OCI-LY7 (cell line): ENCODE data around the gene UBXN2A. TPM values are rescaled to one million over a fixed set of nuclear protein-coding genes. Genes with fewer than 3 reads are reported as not detected.
"Not testable (repeated sequence)": the region's sequence is repeated elsewhere in the genome, so short reads cannot be mapped to it uniquely, and the experiment has no call there.

ENCODE experiments used
- BruUV-seq: library from RNA; stranded (reverse); fragments of 400-500 nt; replicated peaks from 2 replicates; lab custom pipeline; 2021; lab: Mats Ljungman, UMichigan
- CTCF ChIA-PET: fragments of 300-600 bp; sonication (Branson Sonifier 250); formaldehyde crosslinking; loops from one replicate; lab custom pipeline; 2022; ENCODE audit warnings: antibody characterized with exemption; ENCODE audit not compliant: unreplicated experiment; lab: Charles Lee
- POLR2A ChIA-PET: fragments of 300-600 bp; sonication (Branson Sonifier 250); formaldehyde crosslinking; loops from one replicate; lab custom pipeline; 2022; ENCODE audit warnings: antibody characterized with exemption; lab: Charles Lee
- DNase-seq: peaks from one replicate; pipeline ENCODE4 v3.0.0-alpha.2; 2015; ENCODE audit warnings: low spot score
- H2AFZ ChIP-seq: fragments of 200-600 bp; sonication (generic), shearing (Covaris generic); 2 replicates; pipeline ENCODE4 v1.6.1; 2014; ENCODE audit warnings: mild to moderate bottlenecking, antibody characterized with exemption, low read length, moderate library complexity
- H3K27ac ChIP-seq: fragments of 200-600 bp; sonication (generic); 2 replicates; pipeline ENCODE4 v1.5.1; 2014; ENCODE audit warnings: mixed run types, low read depth, mild to moderate bottlenecking, moderate library complexity, low read length, inconsistent platforms; ENCODE audit not compliant: poor library complexity, severe bottlenecking
- H3K36me3 ChIP-seq: fragments of 200-600 bp; sonication (generic); 2 replicates; pipeline ENCODE4 v1.6.1; 2014; ENCODE audit warnings: mild to moderate bottlenecking, antibody characterized with exemption, low read length, moderate library complexity, mixed read lengths; ENCODE audit not compliant: insufficient read depth
- H3K4me1 ChIP-seq: fragments of 200-600 bp; sonication (generic); 2 replicates; pipeline ENCODE4 v1.5.1; 2014; ENCODE audit warnings: mild to moderate bottlenecking, low read length; ENCODE audit not compliant: insufficient read depth, poor library complexity, severe bottlenecking
- H3K4me2 ChIP-seq: fragments of 200-600 bp; sonication (generic); 2 replicates; pipeline ENCODE4 v1.6.1; 2014; ENCODE audit warnings: mild to moderate bottlenecking, low read length
- H3K4me3 ChIP-seq: fragments of 200-600 bp; sonication (generic); 2 replicates; pipeline ENCODE4 v1.5.1; 2014; ENCODE audit warnings: mild to moderate bottlenecking, low read depth, low read length; ENCODE audit not compliant: poor library complexity, severe bottlenecking
- H3K79me2 ChIP-seq: fragments of 200-600 bp; sonication (generic); 2 replicates; pipeline ENCODE4 v1.6.1; 2016; ENCODE audit warnings: low read depth, mild to moderate bottlenecking, low read length, moderate library complexity, mixed read lengths; ENCODE audit not compliant: insufficient read depth
- H3K9me2 ChIP-seq: fragments of 200-600 bp; sonication (generic); 2 replicates; pipeline ENCODE4 v1.6.1; 2016; ENCODE audit warnings: mild to moderate bottlenecking, low read length, mixed read lengths; ENCODE audit not compliant: insufficient read depth
- H3K9me3 ChIP-seq: fragments of 200-600 bp; sonication (generic); 2 replicates; pipeline ENCODE4 v1.6.1; 2014; ENCODE audit warnings: mild to moderate bottlenecking, mixed run types, low read length, mixed read lengths
- H4K20me1 ChIP-seq: fragments of 200-600 bp; sonication (generic); 2 replicates; pipeline ENCODE4 v1.6.1; 2014; ENCODE audit warnings: mild to moderate bottlenecking, antibody characterized with exemption, low read length, moderate library complexity, mixed read lengths; ENCODE audit not compliant: insufficient read depth
- CTCF ChIP-seq: fragments of 200-600 bp; sonication (generic); conservative IDR thresholded peaks from 2 replicates; pipeline ENCODE4 v1.5.1; 2014; ENCODE audit warnings: mild to moderate bottlenecking, antibody characterized with exemption, low read length, moderate library complexity, mixed read lengths
- EZH2phosphoT487 ChIP-seq: fragments of 200-600 bp; sonication (generic); IDR thresholded peaks from 2 replicates; pipeline ENCODE4 v1.6.1; 2018; ENCODE audit warnings: low read depth, borderline replicate concordance, mild to moderate bottlenecking, mixed run types, antibody characterized with exemption, low read length, moderate library complexity, mixed read lengths
- intact Hi-C: fragments of 100-400 bp; cut with micrococcal nuclease; formaldehyde crosslinking; loops from one replicate; pipeline ENCODE4 v1.10.0; 2022; ENCODE audit not compliant: unreplicated experiment
- total RNA-seq, 2 experiments: library from RNA; depleted of rRNA in 1 of 2; stranded (reverse); fragments of >200 nt in 1 of 2; shearing (Covaris generic) in 1 of 2; gene quantifications; 2 replicates each; pipeline ENCODE4 v1.2.3, GENCODE V29; 2014 to 2022

Gene UBXN2A
- total RNA-seq, 2 experiments from 2014 or later, result 10.0 to 15.4 TPM

- peaks cover 8% of the 10 kb centered on the region for H3K4me1 ChIP-seq
- peaks cover 6% of the 10 kb centered on the region; the same call in 1 of the 2 replicates for H3K36me3 ChIP-seq
- peaks cover 25% of the 10 kb centered on the region for H3K79me2 ChIP-seq
- H3K4me3 ChIP-seq, result no peak overlapping the region
- no peak overlapping the region for H2AFZ ChIP-seq
- H3K9me3 ChIP-seq, result no peaks in the 10 kb centered on the region
- BruUV-seq, result no TSS peak
- no peak for DNase-seq
- H3K9me2 ChIP-seq, result no peaks in the 10 kb centered on the region
- no peak overlapping the region for H3K27ac ChIP-seq
- intact Hi-C loops, result loop anchor here (10.0 kb wide), 1 partner anchor 550 kb away; the partner anchor contains the start of gene NCOA1
- TF ChIP-seq EZH2phosphoT487, result no peak
- ChIA-PET POLR2A (interaction anchor here (0.6 to 1.3 kb wide), 4 partner anchors 17 to 98 kb away, joined by 3 to 7 read pairs (median 4); no protein-coding TSS in a partner anchor), CTCF (no interaction called here)
- H3K4me2 ChIP-seq, result no peak overlapping the region
- no peaks in the 10 kb centered on the region; the same call in 1 of the 2 replicates for H4K20me1 ChIP-seq
Measured at GRCh38 chr2:23944976-23945375, 4.7 kb downstream of the UBXN2A start.

GRCh38 chr2:23947350-23947749 is 7.1 kb downstream of the UBXN2A start:
- no peaks in the 10 kb centered on the region; the same call in 1 of the 2 replicates for H4K20me1 ChIP-seq
- ChIA-PET POLR2A (interaction anchor here (0.8 kb wide), 1 partner anchor 177 kb away, joined by 4 read pairs; no protein-coding TSS in a partner anchor), CTCF (no interaction called here)
- H2AFZ ChIP-seq, result no peak overlapping the region
- peaks cover 13% of the 10 kb centered on the region; the same call in 1 of the 2 replicates for H3K79me2 ChIP-seq
- H3K4me2 ChIP-seq, result no peak overlapping the region
- no peak overlapping the region for H3K27ac ChIP-seq
- BruUV-seq, result no TSS peak
- H3K4me3 ChIP-seq, result no peak overlapping the region
- no peak for TF ChIP-seq CTCF
- TF ChIP-seq EZH2phosphoT487, result no peak
- intact Hi-C loops, result loop anchor here (10.0 kb wide), 1 partner anchor 547 kb away; the partner anchor contains the start of gene NCOA1
- peaks cover 6% of the 10 kb centered on the region; the same call in 1 of the 2 replicates for H3K36me3 ChIP-seq
- H3K9me3 ChIP-seq, result no peaks in the 10 kb centered on the region
- H3K4me1 ChIP-seq, result no peaks in the 10 kb centered on the region
- no peak for DNase-seq
- H3K9me2 ChIP-seq, result no peaks in the 10 kb centered on the region

- CTCF ChIA-PET, intact Hi-C loops, H3K4me3 ChIP-seq, DNase-seq, H3K9me3 ChIP-seq, H3K27ac ChIP-seq, BruUV-seq, H3K4me2 ChIP-seq, H2AFZ ChIP-seq, H3K9me2 ChIP-seq, H3K79me2 ChIP-seq, H3K4me1 ChIP-seq, H3K36me3 ChIP-seq, H4K20me1 ChIP-seq: not testable (repeated sequence)
- POLR2A ChIA-PET, result interaction anchor here (2.2 kb wide), 1 partner anchor 11 kb away, joined by 6 read pairs; no protein-coding TSS in a partner anchor
Measured at GRCh38 chr2:23952558-23952957, 12.3 kb downstream of the UBXN2A start.
